Thoracic aorta (tissue), 2 donors: ENCODE data around the gene REEP2. TPM values are rescaled to one million over a fixed set of nuclear protein-coding genes. Genes with fewer than 3 reads are reported as not detected.
A peak's percentile ranks its signal among the peaks of the same experiment; 100 is the strongest.

Experiments
- ATAC-seq: fragments of 150-250 bp; one replicate; pipeline ENCODE4 v1.8.0; 2017; ENCODE audit warnings: low read depth; ENCODE audit not compliant: insufficient number of reproducible peaks, low FRiP score
- DNase-seq: peaks from one replicate; pipeline ENCODE4 v3.0.0-alpha.2; 2020; ENCODE audit warnings: low spot score
- H3K27ac ChIP-seq, 2 donors: fragments of 200-600 bp; sonication (generic); 1 replicate in 1 of 2; 2 replicates in 1 of 2; pipeline ENCODE4 v1.5.1; 2016; ENCODE audit warnings: mild to moderate bottlenecking in 2 of 2, moderate library complexity in 2 of 2
- H3K27me3 ChIP-seq: fragments of 200-600 bp; sonication (generic); replicated peaks from 2 replicates; pipeline ENCODE4 v1.6.0; 2016; ENCODE audit warnings: mild to moderate bottlenecking; ENCODE audit not compliant: insufficient read depth
- H3K36me3 ChIP-seq: fragments of 200-600 bp; sonication (generic); one replicate; pipeline ENCODE4 v1.5.1; 2016
- H3K4me1 ChIP-seq, 2 donors: fragments of 200-600 bp; sonication (generic); 1 replicate in 1 of 2; 2 replicates in 1 of 2; pipeline versions ENCODE4 v1.5.1 to v1.6.0; 2016; ENCODE audit warnings: low read depth in 2 of 2, mild to moderate bottlenecking in 1 of 2; ENCODE audit not compliant: control insufficient read depth in 1 of 2
- H3K4me3 ChIP-seq: fragments of 200-600 bp; sonication (generic); 2 replicates; pipeline ENCODE4 v1.5.1; 2016; ENCODE audit warnings: mild to moderate bottlenecking
- H3K9me3 ChIP-seq: fragments of 200-600 bp; sonication (generic); 2 replicates; pipeline ENCODE4 v1.5.1; 2016
- total RNA-seq, 2 donors: library from RNA; depleted of rRNA; stranded (reverse); fragments of >200 nt; gene quantifications; one replicate each; pipeline versions ENCODE4 v1.1.0 to v1.2.3, GENCODE V29; 2016
- TF ChIP-seq, protein P1 (sequence below): fragments of 200-600 bp; sonication (generic); IDR thresholded peaks from one replicate; pipeline ENCODE4 v1.5.1; 2019; ENCODE audit warnings: antibody characterized with exemption

REEP2 gene
- total RNA-seq, 2 donors from 2014 or later: 8.9 to 11.5 TPM

DNA sequence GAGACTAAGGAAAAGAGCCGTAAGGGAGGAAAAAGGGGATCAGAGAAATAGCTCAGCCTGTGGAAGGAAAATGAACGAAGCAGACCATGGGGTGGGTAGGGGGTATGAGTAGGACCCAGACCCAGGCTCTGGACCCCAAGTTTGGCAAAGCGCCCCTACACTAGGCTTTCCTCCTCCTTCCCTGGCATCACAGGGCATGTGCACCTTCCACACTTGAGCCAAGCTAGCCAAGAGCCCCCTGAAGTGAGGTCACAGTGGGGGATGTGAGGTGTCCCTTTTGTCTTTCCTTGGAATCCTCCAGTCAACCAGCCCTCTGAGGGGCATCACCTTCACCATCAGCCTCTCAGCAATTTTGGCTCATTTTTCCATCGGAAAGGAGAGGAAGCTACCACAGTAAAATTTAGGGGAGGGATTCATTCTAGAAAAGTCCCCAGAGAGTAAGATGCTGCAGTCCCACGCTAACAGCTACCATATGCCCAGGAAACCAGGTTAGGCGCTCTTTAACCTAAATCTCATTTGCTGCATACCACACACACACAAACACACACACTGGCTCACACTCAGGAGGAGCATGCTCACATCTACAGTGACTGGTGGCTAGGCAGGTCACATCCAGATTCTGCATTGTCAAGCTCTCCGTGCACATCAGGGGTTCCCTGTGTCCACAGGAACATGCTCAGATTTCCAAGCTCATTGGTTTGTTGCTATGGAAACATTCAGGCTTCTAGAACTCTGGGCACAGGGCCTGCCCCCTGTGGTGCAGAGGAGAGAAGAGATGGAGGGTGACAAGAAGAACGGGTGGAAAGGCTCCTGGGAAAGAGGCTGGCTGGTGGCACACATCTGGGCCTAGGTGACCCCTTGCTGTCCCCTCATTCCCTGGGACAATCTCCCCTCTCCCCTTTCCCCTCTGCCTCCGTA, 9.9 kb downstream of the REEP2 start:
- DNase-seq: no peak
- H3K27ac ChIP-seq: no peak overlapping the region

DNA sequence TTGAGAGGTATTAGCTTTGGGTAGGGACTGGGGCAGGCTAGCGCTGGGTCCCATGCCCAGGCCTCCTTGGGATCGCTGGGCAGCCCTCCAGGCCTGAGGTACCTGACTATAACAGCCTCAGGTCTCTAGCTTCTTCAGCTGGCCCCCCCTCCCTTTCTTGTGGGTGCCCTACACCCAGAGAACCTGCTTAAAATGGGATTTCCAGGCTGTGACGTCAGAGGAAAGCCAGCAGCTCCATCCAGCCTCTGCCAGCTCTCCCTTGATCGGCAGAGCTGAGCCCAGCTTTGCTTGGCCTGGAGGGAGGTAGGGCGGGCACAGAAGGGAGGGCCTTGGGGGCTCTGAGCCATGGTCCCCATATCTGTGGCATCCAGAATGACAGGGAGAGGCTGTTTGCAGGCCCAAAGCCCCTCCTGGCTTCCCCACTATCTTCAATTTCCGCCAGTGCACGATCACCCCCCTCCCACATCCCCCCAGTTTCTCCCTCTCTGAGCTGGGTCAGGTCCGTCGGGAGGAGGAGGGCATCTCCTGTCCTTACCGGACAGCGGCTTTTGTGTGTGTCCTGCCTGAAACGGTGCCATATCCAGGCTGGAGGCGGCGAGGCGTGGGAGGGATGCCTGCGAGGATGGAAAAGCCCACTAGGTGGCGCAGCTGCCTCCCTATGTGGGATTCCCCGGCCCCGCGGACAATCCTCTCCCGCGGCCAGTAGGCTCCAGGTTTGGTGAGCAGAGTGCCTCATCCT, 10.8 kb downstream of the REEP2 start:
- Histone ChIP-seq H3K4me1 (peaks cover 0 to 12% of the 10 kb centered on the region in 2 donors), H3K36me3 (no peaks in the 10 kb centered on the region), H3K27me3 (no peaks in the 10 kb centered on the region), H3K9me3 (no peaks in the 10 kb centered on the region), H3K4me3 (peak overlapping the region; percentile 46), H3K27ac (no peak overlapping the region)
- TF ChIP-seq, protein P1, sequence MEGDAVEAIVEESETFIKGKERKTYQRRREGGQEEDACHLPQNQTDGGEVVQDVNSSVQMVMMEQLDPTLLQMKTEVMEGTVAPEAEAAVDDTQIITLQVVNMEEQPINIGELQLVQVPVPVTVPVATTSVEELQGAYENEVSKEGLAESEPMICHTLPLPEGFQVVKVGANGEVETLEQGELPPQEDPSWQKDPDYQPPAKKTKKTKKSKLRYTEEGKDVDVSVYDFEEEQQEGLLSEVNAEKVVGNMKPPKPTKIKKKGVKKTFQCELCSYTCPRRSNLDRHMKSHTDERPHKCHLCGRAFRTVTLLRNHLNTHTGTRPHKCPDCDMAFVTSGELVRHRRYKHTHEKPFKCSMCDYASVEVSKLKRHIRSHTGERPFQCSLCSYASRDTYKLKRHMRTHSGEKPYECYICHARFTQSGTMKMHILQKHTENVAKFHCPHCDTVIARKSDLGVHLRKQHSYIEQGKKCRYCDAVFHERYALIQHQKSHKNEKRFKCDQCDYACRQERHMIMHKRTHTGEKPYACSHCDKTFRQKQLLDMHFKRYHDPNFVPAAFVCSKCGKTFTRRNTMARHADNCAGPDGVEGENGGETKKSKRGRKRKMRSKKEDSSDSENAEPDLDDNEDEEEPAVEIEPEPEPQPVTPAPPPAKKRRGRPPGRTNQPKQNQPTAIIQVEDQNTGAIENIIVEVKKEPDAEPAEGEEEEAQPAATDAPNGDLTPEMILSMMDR: peak; percentile 94
- peak; percentile 69 for DNase-seq
- ATAC-seq: peak; percentile 77

More for the DNA sequence above, 9.9 kb downstream of the REEP2 start:
- no peaks in the 10 kb centered on the region for H3K36me3 ChIP-seq
- H3K27me3 ChIP-seq: no peaks in the 10 kb centered on the region
- H3K4me1 ChIP-seq: peaks cover 0 to 12% of the 10 kb centered on the region in 2 donors
- H3K9me3 ChIP-seq: no peaks in the 10 kb centered on the region
- no peak overlapping the region for H3K4me3 ChIP-seq
- TF ChIP-seq, protein P1: no peak
- no peak for ATAC-seq

DNA sequence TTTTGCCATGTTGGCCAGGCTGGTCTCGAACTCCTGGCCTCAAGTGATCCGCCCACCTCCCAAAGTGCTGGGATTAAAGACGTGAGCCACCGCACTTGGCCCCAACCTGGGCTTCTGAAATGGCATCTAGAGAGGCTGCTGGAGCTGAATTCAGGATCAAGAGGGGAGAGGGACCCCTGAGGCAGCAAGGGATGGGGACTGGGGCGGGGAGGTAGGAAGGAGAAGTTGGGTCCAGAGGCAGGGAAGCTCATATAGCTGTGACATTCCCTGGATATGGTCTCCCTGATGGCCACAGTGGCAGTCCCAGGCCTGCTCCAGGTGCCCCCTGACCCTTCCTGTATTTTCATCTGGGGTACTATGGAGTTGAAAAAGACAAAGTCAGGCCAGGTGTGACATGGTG, 12.1 kb downstream of the REEP2 start:
- ATAC-seq (no peak), DNase-seq (no peak)
- TF ChIP-seq, protein P1: no peak
- Histone ChIP-seq H3K36me3 (no peaks in the 10 kb centered on the region), H3K27ac (no peak overlapping the region), H3K27me3 (no peaks in the 10 kb centered on the region), H3K4me3 (no peak overlapping the region), H3K9me3 (no peaks in the 10 kb centered on the region), H3K4me1 (peaks cover 0 to 12% of the 10 kb centered on the region in 2 donors)

DNA sequence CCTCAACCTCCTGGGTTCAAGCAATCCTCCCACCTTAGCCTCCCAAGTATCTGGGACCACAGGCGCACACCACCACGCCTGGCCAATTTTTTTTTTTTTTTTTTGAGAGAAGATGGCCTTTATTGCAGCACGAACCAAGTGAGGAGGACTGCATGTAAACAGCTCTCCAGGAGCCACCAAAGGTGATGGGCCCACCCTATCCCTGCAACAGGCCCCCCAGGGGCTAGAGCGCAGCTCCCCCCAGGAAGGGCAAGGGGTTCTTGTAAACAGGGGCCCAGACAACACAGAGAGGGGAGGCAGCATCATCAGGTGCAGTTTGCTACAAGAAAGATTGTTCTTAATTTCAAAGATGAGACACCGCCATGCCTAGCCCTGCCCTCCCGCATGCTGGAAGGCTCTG, 13.9 kb downstream of the REEP2 start:
- ATAC-seq: no peak
- Histone ChIP-seq H3K27ac (no peak overlapping the region), H3K9me3 (no peaks in the 10 kb centered on the region), H3K27me3 (no peaks in the 10 kb centered on the region), H3K36me3 (no peaks in the 10 kb centered on the region), H3K4me3 (no peak overlapping the region), H3K4me1 (peaks cover 0 to 12% of the 10 kb centered on the region in 2 donors)
- DNase-seq: no peak
- TF ChIP-seq, protein P1: no peak

DNA sequence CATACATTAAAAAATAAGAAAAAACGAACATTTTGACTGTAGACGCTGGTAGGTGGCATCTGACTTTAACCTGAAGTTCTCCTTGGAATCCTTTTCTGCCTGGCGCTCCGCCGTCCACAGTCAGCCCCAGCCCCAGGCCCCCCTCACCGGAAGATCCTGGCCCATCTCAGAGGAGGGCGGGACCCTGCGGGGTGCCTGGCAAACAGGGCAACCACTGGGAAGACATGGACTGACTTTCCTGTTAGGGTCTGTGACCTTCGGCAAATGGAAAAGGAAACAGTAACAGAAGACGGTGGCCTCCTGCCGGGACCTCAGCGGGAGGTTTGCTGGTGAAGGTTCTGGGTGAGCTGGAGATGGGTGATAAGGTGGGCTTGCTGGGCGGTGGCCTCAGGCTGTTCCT, 14.7 kb downstream of the REEP2 start:
- H3K36me3 ChIP-seq: no peaks in the 10 kb centered on the region
- no peak for DNase-seq
- H3K4me3 ChIP-seq: no peak overlapping the region
- TF ChIP-seq, protein P1: no peak
- H3K9me3 ChIP-seq: no peaks in the 10 kb centered on the region
- H3K4me1 ChIP-seq: peaks cover 4 to 20% of the 10 kb centered on the region in 2 donors
- ATAC-seq: no peak
- no peaks in the 10 kb centered on the region for H3K27me3 ChIP-seq
- no peak overlapping the region for H3K27ac ChIP-seq
